ENCODE results near the gene CCNA1.

CCNA1 gene

GRCh38 chr13:36438594-36439483 is 6.5 kb downstream of the CCNA1 start:
- no peak overlapping the region for H4K91ac ChIP-seq (ENCODE audit: low read depth, low read length, poor library complexity)
- H2BK15ac ChIP-seq (ENCODE audit: low read length), result no peak overlapping the region
- no peaks in the 10 kb centered on the region for H3K9me3 ChIP-seq (replicated peaks in 1 of 2; ENCODE audit: control insufficient read depth in 2 of 2, insufficient read depth in 1 of 2, low read depth in 1 of 2, low read length in 2 of 2)
- no peak overlapping the region for H3K9ac ChIP-seq (ENCODE audit: low read depth, low read length, poor library complexity)
- no peak overlapping the region for H3K23ac ChIP-seq (ENCODE audit: low read depth, low read length, poor library complexity)
- H3K18ac ChIP-seq (ENCODE audit: low read length), result no peak overlapping the region
- no peak overlapping the region for H2BK120ac ChIP-seq (ENCODE audit: low read depth, low read length)
- no peak overlapping the region for H2BK5ac ChIP-seq (ENCODE audit: low read length)
- no peak overlapping the region for H2AK5ac ChIP-seq (ENCODE audit: low read depth, low read length)
- no CpG with 5 or more reads among the region's 6 CpGs for WGBS, 2 donors (ENCODE audit: extremely low coverage in 2 of 2, insufficient read length in 2 of 2, insufficient replicate concordance in 1 of 2)
- no peak overlapping the region for H2BK12ac ChIP-seq (ENCODE audit: low read length)
- H3K4me3 ChIP-seq (ENCODE audit: low read length in 2 of 2), result no peak overlapping the region
- H3K4ac ChIP-seq (ENCODE audit: low read length), result no peak overlapping the region
- H3K4me2 ChIP-seq (ENCODE audit: insufficient read depth, low read length, poor library complexity, severe bottlenecking), result no peak overlapping the region
- no peak overlapping the region for H3K14ac ChIP-seq (ENCODE audit: low read length)
- no peak for DNase-seq (ENCODE audit: low spot score)
- no peak overlapping the region for H3K27ac ChIP-seq (replicated peaks; ENCODE audit: low read length)
- peaks cover 0 to 59% (median 2%) of the 10 kb centered on the region in 3 experiments for H3K27me3 ChIP-seq (ENCODE audit: control insufficient read depth in 3 of 3, insufficient read depth in 3 of 3, low read depth in 1 of 3, low read length in 3 of 3)
- no peak overlapping the region for H2AFZ ChIP-seq (ENCODE audit: low read length)
- H3K4me1 ChIP-seq (ENCODE audit: control insufficient read depth in 2 of 2, insufficient read depth in 1 of 2, low read depth in 1 of 2, low read length in 2 of 2), result no peaks in the 10 kb centered on the region
- no peaks in the 10 kb centered on the region for H3K79me1 ChIP-seq (ENCODE audit: low read depth, low read length)
- no peak overlapping the region for H4K8ac ChIP-seq (ENCODE audit: low read depth, low read length)
- no peaks in the 10 kb centered on the region for H3K36me3 ChIP-seq (replicated peaks in 1 of 2; ENCODE audit: control insufficient read depth in 2 of 2, insufficient read depth in 2 of 2, low read length in 2 of 2)

GRCh38 chr13:36445278-36445677 is 13.0 kb downstream of the CCNA1 start:
- Histone ChIP-seq H2AFZ (ENCODE audit: low read length) (no peak overlapping the region), H3K9me3 (replicated peaks in 1 of 2; ENCODE audit: control insufficient read depth in 2 of 2, insufficient read depth in 1 of 2, low read depth in 1 of 2, low read length in 2 of 2) (no peaks in the 10 kb centered on the region), H2AK5ac (ENCODE audit: low read depth, low read length) (no peak overlapping the region), H3K27ac (replicated peaks; ENCODE audit: low read length) (no peak overlapping the region), H3K27me3 (ENCODE audit: control insufficient read depth in 3 of 3, insufficient read depth in 3 of 3, low read depth in 1 of 3, low read length in 3 of 3) (peaks cover 0 to 12% (median 0%) of the 10 kb centered on the region in 3 experiments), H3K18ac (ENCODE audit: low read length) (no peak overlapping the region), H3K14ac (ENCODE audit: low read length) (no peak overlapping the region), H2BK12ac (ENCODE audit: low read length) (no peak overlapping the region), H3K4me1 (ENCODE audit: control insufficient read depth in 2 of 2, insufficient read depth in 1 of 2, low read depth in 1 of 2, low read length in 2 of 2) (peaks cover 0 to 3% of the 10 kb centered on the region in 2 donors), H2BK15ac (ENCODE audit: low read length) (no peak overlapping the region), H2BK120ac (ENCODE audit: low read depth, low read length) (no peak overlapping the region), H3K23ac (ENCODE audit: low read depth, low read length, poor library complexity) (no peak overlapping the region), H3K4me2 (ENCODE audit: insufficient read depth, low read length, poor library complexity, severe bottlenecking) (no peak overlapping the region), H4K8ac (ENCODE audit: low read depth, low read length) (no peak overlapping the region), H4K91ac (ENCODE audit: low read depth, low read length, poor library complexity) (no peak overlapping the region), H3K9ac (ENCODE audit: low read depth, low read length, poor library complexity) (no peak overlapping the region), H3K4me3 (ENCODE audit: low read length in 2 of 2) (no peak overlapping the region), H3K36me3 (replicated peaks in 1 of 2; ENCODE audit: control insufficient read depth in 2 of 2, insufficient read depth in 2 of 2, low read length in 2 of 2) (no peaks in the 10 kb centered on the region), H3K4ac (ENCODE audit: low read length) (no peak overlapping the region), H3K79me1 (ENCODE audit: low read depth, low read length) (peaks cover 2% of the 10 kb centered on the region), H2BK5ac (ENCODE audit: low read length) (no peak overlapping the region)
- WGBS, 2 donors (ENCODE audit: extremely low coverage in 2 of 2, insufficient read length in 2 of 2, insufficient replicate concordance in 1 of 2), result no CpG with 5 or more reads among the region's 5 CpGs
- DNase-seq (ENCODE audit: low spot score), result no peak

GRCh38 chr13:36445891-36446351 is 13.6 kb downstream of the CCNA1 start:
- Histone ChIP-seq H3K27me3 (ENCODE audit: control insufficient read depth in 3 of 3, insufficient read depth in 3 of 3, low read depth in 1 of 3, low read length in 3 of 3) (peaks cover 0 to 12% (median 0%) of the 10 kb centered on the region in 3 experiments), H2BK12ac (ENCODE audit: low read length) (no peak overlapping the region), H3K9ac (ENCODE audit: low read depth, low read length, poor library complexity) (no peak overlapping the region), H3K18ac (ENCODE audit: low read length) (no peak overlapping the region), H2AK5ac (ENCODE audit: low read depth, low read length) (no peak overlapping the region), H3K4me2 (ENCODE audit: insufficient read depth, low read length, poor library complexity, severe bottlenecking) (no peak overlapping the region), H2BK5ac (ENCODE audit: low read length) (no peak overlapping the region), H3K9me3 (replicated peaks in 1 of 2; ENCODE audit: control insufficient read depth in 2 of 2, insufficient read depth in 1 of 2, low read depth in 1 of 2, low read length in 2 of 2) (no peaks in the 10 kb centered on the region), H3K4me1 (ENCODE audit: control insufficient read depth in 2 of 2, insufficient read depth in 1 of 2, low read depth in 1 of 2, low read length in 2 of 2) (peaks cover 0 to 3% of the 10 kb centered on the region in 2 donors), H3K23ac (ENCODE audit: low read depth, low read length, poor library complexity) (no peak overlapping the region), H2BK120ac (ENCODE audit: low read depth, low read length) (no peak overlapping the region), H4K8ac (ENCODE audit: low read depth, low read length) (no peak overlapping the region), H3K36me3 (replicated peaks in 1 of 2; ENCODE audit: control insufficient read depth in 2 of 2, insufficient read depth in 2 of 2, low read length in 2 of 2) (no peaks in the 10 kb centered on the region), H2BK15ac (ENCODE audit: low read length) (no peak overlapping the region), H3K14ac (ENCODE audit: low read length) (peak overlapping the region; percentile 97), H3K4ac (ENCODE audit: low read length) (no peak overlapping the region), H4K91ac (ENCODE audit: low read depth, low read length, poor library complexity) (no peak overlapping the region), H2AFZ (ENCODE audit: low read length) (no peak overlapping the region), H3K4me3 (ENCODE audit: low read length in 2 of 2) (no peak overlapping the region), H3K27ac (replicated peaks; ENCODE audit: low read length) (no peak overlapping the region), H3K79me1 (ENCODE audit: low read depth, low read length) (peaks cover 2% of the 10 kb centered on the region)
- no CpG with 5 or more reads among the region's 2 CpGs for WGBS, 2 donors (ENCODE audit: extremely low coverage in 2 of 2, insufficient read length in 2 of 2, insufficient replicate concordance in 1 of 2)
- no peak for DNase-seq (ENCODE audit: low spot score)

- no peak overlapping the region for H2BK12ac ChIP-seq (ENCODE audit: low read length)
- DNase-seq (ENCODE audit: low spot score), result no peak
- H3K27me3 ChIP-seq (ENCODE audit: control insufficient read depth in 3 of 3, insufficient read depth in 3 of 3, low read depth in 1 of 3, low read length in 3 of 3), result peaks cover 0 to 5% (median 0%) of the 10 kb centered on the region in 3 experiments
- no peak overlapping the region for H3K4me2 ChIP-seq (ENCODE audit: insufficient read depth, low read length, poor library complexity, severe bottlenecking)
- H3K18ac ChIP-seq (ENCODE audit: low read length), result peak overlapping the region; percentile 23
- no peak overlapping the region for H4K8ac ChIP-seq (ENCODE audit: low read depth, low read length)
- H3K14ac ChIP-seq (ENCODE audit: low read length), result no peak overlapping the region
- no peak overlapping the region for H3K4ac ChIP-seq (ENCODE audit: low read length)
- H3K4me1 ChIP-seq (ENCODE audit: control insufficient read depth in 2 of 2, insufficient read depth in 1 of 2, low read depth in 1 of 2, low read length in 2 of 2), result peaks cover 0 to 3% of the 10 kb centered on the region in 2 donors
- H3K9ac ChIP-seq (ENCODE audit: low read depth, low read length, poor library complexity), result no peak overlapping the region
- no peaks in the 10 kb centered on the region for H3K9me3 ChIP-seq (replicated peaks in 1 of 2; ENCODE audit: control insufficient read depth in 2 of 2, insufficient read depth in 1 of 2, low read depth in 1 of 2, low read length in 2 of 2)
- H3K23ac ChIP-seq (ENCODE audit: low read depth, low read length, poor library complexity), result no peak overlapping the region
- peak overlapping the region; percentile 64 for H2AK5ac ChIP-seq (ENCODE audit: low read depth, low read length)
- peaks cover 2% of the 10 kb centered on the region for H3K79me1 ChIP-seq (ENCODE audit: low read depth, low read length)
- H3K36me3 ChIP-seq (replicated peaks in 1 of 2; ENCODE audit: control insufficient read depth in 2 of 2, insufficient read depth in 2 of 2, low read length in 2 of 2), result no peaks in the 10 kb centered on the region
- H3K4me3 ChIP-seq (ENCODE audit: low read length in 2 of 2), result no peak overlapping the region
- no peak overlapping the region for H2AFZ ChIP-seq (ENCODE audit: low read length)
- WGBS, 2 donors (ENCODE audit: extremely low coverage in 2 of 2, insufficient read length in 2 of 2, insufficient replicate concordance in 1 of 2), result no CpG with 5 or more reads among the region's 7 CpGs
- no peak overlapping the region for H4K91ac ChIP-seq (ENCODE audit: low read depth, low read length, poor library complexity)
- peak overlapping the region; percentile 17 for H2BK5ac ChIP-seq (ENCODE audit: low read length)
- no peak overlapping the region for H2BK120ac ChIP-seq (ENCODE audit: low read depth, low read length)
- H3K27ac ChIP-seq (replicated peaks; ENCODE audit: low read length), result no peak overlapping the region
- H2BK15ac ChIP-seq (ENCODE audit: low read length), result no peak overlapping the region
These were observed 15.2 kb downstream of the CCNA1 start for GRCh38 chr13:36447501-36447900.
